Caco-2 (cell line): ENCODE measurements around the gene ATP1B2. TPM values are rescaled to one million over a fixed set of nuclear protein-coding genes. Genes with fewer than 3 reads are reported as not detected.

ENCODE experiments used
- BruUV-seq: library from RNA; stranded (reverse); fragments of 400-500 nt; replicated peaks from 2 replicates; lab custom pipeline; 2021; lab: Mats Ljungman, UMichigan
- CTCF ChIA-PET: fragments of 300-600 bp; sonication (Branson Sonifier 250); formaldehyde crosslinking; loops from one replicate; lab custom pipeline; 2022; ENCODE audit warnings: antibody characterized with exemption; lab: Charles Lee
- POLR2A ChIA-PET: fragments of 300-600 bp; sonication (Branson Sonifier 250); formaldehyde crosslinking; loops from one replicate; lab custom pipeline; 2022; ENCODE audit warnings: antibody characterized with exemption; lab: Charles Lee
- DNase-seq, 2 experiments: peaks; one replicate each; pipeline versions ENCODE4 v3.0.0 to v3.0.0-alpha.2; 2020 to 2022
- H3K27me3 ChIP-seq: replicated peaks from 2 replicates; pipeline ENCODE4 v1.6.0; 2011; ENCODE audit warnings: low read length; ENCODE audit not compliant: control insufficient read depth, insufficient read depth
- H3K36me3 ChIP-seq: 2 replicates; pipeline ENCODE4 v1.5.1; 2011; ENCODE audit warnings: low read length; ENCODE audit not compliant: control insufficient read depth, insufficient read depth
- H3K4me1 ChIP-seq: fragments of 250-450 bp; sonication (Bioruptor Pico); 2 replicates; pipeline ENCODE4 v1.5.1; 2020; ENCODE audit warnings: mild to moderate bottlenecking
- H3K4me3 ChIP-seq: 2 replicates; pipeline ENCODE4 v1.5.1; 2011; ENCODE audit warnings: low read depth, mild to moderate bottlenecking, control low read depth, low read length
- H3K9me3 ChIP-seq: fragments of 250-450 bp; sonication (Bioruptor Pico); 2 replicates; pipeline ENCODE4 v1.5.1; 2020; ENCODE audit warnings: mild to moderate bottlenecking, moderate library complexity
- H3K27ac Mint-ChIP-seq: one replicate; pipeline ENCODE4 v1.8.0; 2022; ENCODE audit warnings: mixed read lengths; ENCODE audit not compliant: unreplicated experiment
- H3K27me3 Mint-ChIP-seq: one replicate; pipeline ENCODE4 v1.8.0; 2022; ENCODE audit warnings: mixed read lengths; ENCODE audit not compliant: insufficient read depth, unreplicated experiment
- H3K36me3 Mint-ChIP-seq: one replicate; pipeline ENCODE4 v1.8.0; 2022; ENCODE audit warnings: mild to moderate bottlenecking, mixed read lengths; ENCODE audit not compliant: insufficient read depth, unreplicated experiment
- H3K4me1 Mint-ChIP-seq: one replicate; pipeline ENCODE4 v1.8.0; 2022; ENCODE audit warnings: low read depth, mixed read lengths; ENCODE audit not compliant: unreplicated experiment
- H3K4me3 Mint-ChIP-seq: one replicate; pipeline ENCODE4 v1.8.0; 2022; ENCODE audit warnings: mild to moderate bottlenecking, moderate library complexity, mixed read lengths; ENCODE audit not compliant: unreplicated experiment
- H3K9me3 Mint-ChIP-seq: one replicate; pipeline ENCODE4 v1.8.0; 2022; ENCODE audit warnings: mixed read lengths; ENCODE audit not compliant: unreplicated experiment
- intact Hi-C: fragments of 100-400 bp; cut with micrococcal nuclease; formaldehyde crosslinking; loops from one replicate; pipeline ENCODE4 v1.10.0; 2022; ENCODE audit not compliant: unreplicated experiment
- total RNA-seq: library from RNA; stranded (reverse); gene quantifications from 2 replicates; pipeline ENCODE4 v1.2.3, GENCODE V29; 2022
- TF ChIP-seq, protein P1 (sequence below), 2 experiments: fragments of 200-600 bp in 1 of 2; IDR thresholded peaks; 1 replicate in 1 of 2; 2 replicates in 1 of 2; pipeline versions ENCODE4 v1.5.1 to v1.8.0; 2011 to 2022; ENCODE audit warnings: antibody characterized with exemption in 1 of 2, control low read depth in 1 of 2, inconsistent platforms in 1 of 2, low read depth in 1 of 2, low read length in 1 of 2, mild to moderate bottlenecking in 1 of 2, moderate library complexity in 1 of 2; ENCODE audit not compliant: insufficient read depth in 1 of 2, severe bottlenecking in 1 of 2, unreplicated experiment in 1 of 2

ATP1B2 gene
- total RNA-seq, 1 experiment from 2014 or later = 0.11 TPM

DNA sequence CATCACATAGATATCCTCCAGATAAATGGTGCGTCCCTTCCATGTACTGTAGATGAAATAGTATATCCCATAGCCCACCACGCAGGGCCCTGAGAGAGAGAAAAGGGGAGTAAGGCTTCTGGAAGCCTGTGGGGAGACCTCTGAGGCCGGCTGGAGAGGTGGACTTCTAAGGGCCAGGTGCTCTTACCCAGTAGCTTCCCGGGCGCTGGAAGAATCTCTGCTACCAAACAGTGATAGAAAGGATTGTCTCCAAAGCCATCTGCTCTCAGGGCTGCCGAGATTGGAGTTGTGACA lies 23.8 kb upstream of the ATP1B2 start:
- ChIA-PET CTCF (interaction anchor here (0.6 to 2.0 kb wide), 4 partner anchors 12 to 89 kb away, joined by 3 to 9 read pairs (median 4); partner anchors contain the start of genes FXR2, MPDU1 and WRAP53), POLR2A (interaction anchor here (1.4 kb wide), 1 partner anchor 60 kb away, joined by 12 read pairs; the partner anchor contains the start of gene TP53)
- Mint-ChIP-seq H3K36me3 (no peaks in the 10 kb centered on the region), H3K4me3 (peak overlapping the region; percentile 77), H3K27ac (no peak overlapping the region), H3K9me3 (no peaks in the 10 kb centered on the region), H3K27me3 (no peaks in the 10 kb centered on the region), H3K4me1 (no peaks in the 10 kb centered on the region)
- Histone ChIP-seq H3K36me3 (no peaks in the 10 kb centered on the region), H3K4me1 (peaks cover 3% of the 10 kb centered on the region; the same call in 1 of the 2 replicates), H3K4me3 (peak overlapping the region; percentile 52), H3K27me3 (no peaks in the 10 kb centered on the region), H3K9me3 (no peaks in the 10 kb centered on the region)
- DNase-seq = no peak
- TF ChIP-seq, protein P1, sequence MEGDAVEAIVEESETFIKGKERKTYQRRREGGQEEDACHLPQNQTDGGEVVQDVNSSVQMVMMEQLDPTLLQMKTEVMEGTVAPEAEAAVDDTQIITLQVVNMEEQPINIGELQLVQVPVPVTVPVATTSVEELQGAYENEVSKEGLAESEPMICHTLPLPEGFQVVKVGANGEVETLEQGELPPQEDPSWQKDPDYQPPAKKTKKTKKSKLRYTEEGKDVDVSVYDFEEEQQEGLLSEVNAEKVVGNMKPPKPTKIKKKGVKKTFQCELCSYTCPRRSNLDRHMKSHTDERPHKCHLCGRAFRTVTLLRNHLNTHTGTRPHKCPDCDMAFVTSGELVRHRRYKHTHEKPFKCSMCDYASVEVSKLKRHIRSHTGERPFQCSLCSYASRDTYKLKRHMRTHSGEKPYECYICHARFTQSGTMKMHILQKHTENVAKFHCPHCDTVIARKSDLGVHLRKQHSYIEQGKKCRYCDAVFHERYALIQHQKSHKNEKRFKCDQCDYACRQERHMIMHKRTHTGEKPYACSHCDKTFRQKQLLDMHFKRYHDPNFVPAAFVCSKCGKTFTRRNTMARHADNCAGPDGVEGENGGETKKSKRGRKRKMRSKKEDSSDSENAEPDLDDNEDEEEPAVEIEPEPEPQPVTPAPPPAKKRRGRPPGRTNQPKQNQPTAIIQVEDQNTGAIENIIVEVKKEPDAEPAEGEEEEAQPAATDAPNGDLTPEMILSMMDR (IDR thresholded peaks at IDR 0.05; ENCODE audit: insufficient read depth in 1 of 2, low read depth in 1 of 2, low read length in 1 of 2, severe bottlenecking in 1 of 2, unreplicated experiment in 1 of 2) = no peak
- no TSS peak for BruUV-seq
- intact Hi-C loops = no loop called here

DNA sequence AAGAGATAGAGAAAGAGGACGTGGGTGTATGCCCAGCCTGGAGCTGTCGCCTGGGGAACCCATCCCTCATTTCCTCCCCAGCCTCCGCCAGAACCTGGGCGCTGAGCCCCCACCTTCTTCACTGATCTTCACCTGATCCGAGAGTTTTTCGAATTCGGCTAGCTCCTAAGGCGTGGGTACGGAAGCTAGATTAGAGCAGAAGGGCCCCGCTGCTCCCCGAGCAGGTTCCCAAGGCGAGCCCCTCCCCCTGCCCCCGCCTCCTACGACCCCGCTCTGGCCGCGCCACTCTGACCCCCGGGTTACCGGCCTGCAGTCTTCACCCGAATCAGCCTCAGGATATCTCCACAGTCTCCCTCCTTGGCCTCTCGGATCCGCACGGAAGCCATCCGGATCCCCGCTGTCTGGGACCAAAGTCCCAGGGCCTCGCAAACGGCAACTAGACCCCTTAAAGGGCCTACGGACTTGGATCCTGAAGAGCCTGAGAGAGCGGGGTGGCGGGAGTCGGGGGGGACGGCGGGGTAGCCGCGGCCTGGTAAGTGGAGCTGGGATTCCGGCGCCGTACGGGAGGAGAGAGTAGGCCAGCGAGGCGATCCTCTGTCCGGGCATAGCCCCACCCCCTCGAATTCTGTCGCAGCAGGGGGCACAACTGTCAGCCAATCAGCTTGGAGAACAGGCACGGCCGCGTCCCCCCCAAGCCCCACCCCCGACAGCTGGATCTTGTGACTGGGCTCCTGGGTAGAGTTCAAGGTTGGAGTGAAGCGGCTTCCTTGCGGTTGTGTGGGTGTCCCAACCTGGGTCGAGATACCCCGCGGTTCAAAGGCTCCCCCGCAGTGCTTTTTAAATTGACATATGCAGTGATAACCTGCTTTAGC lies 23.2 kb upstream of the ATP1B2 start, which contains the start of gene SAT2:
Gene SAT2 (minus strand): TSS at position 572 of the 872 bp plus-strand sequence. CDS start 186 bp downstream, at position 386.
- no peaks in the 10 kb centered on the region for H3K27me3 Mint-ChIP-seq
- no peaks in the 10 kb centered on the region for H3K36me3 Mint-ChIP-seq
- CTCF ChIA-PET = interaction anchor here (0.6 to 2.0 kb wide), 6 partner anchors 13 to 90 kb away, joined by 3 to 9 read pairs (median 4); partner anchors contain the start of genes FXR2, MPDU1, TP53 and WRAP53
- peak; percentile 82 to 88 for DNase-seq
- no peaks in the 10 kb centered on the region for H3K4me1 Mint-ChIP-seq
- no peaks in the 10 kb centered on the region for H3K9me3 Mint-ChIP-seq
- POLR2A ChIA-PET = interaction anchor here (0.6 to 1.4 kb wide), 5 partner anchors 12 to 60 kb away, joined by 3 to 12 read pairs (median 6); partner anchors contain the start of genes FXR2 and TP53
- BruUV-seq = no TSS peak
- Histone ChIP-seq H3K9me3 (no peaks in the 10 kb centered on the region), H3K4me1 (peaks cover 3% of the 10 kb centered on the region; the same call in 1 of the 2 replicates), H3K4me3 (peak within 1 kb of the TSS; percentile 52), H3K27me3 (no peaks in the 10 kb centered on the region), H3K36me3 (no peaks in the 10 kb centered on the region)
- TF ChIP-seq, protein P1 (IDR thresholded peaks at IDR 0.05; ENCODE audit: insufficient read depth in 1 of 2, low read depth in 1 of 2, low read length in 1 of 2, severe bottlenecking in 1 of 2, unreplicated experiment in 1 of 2) = no peak
- H3K27ac Mint-ChIP-seq = no peak within 1 kb of the TSS
- peak within 1 kb of the TSS; percentile 77 for H3K4me3 Mint-ChIP-seq
- intact Hi-C loops = no loop called here

DNA sequence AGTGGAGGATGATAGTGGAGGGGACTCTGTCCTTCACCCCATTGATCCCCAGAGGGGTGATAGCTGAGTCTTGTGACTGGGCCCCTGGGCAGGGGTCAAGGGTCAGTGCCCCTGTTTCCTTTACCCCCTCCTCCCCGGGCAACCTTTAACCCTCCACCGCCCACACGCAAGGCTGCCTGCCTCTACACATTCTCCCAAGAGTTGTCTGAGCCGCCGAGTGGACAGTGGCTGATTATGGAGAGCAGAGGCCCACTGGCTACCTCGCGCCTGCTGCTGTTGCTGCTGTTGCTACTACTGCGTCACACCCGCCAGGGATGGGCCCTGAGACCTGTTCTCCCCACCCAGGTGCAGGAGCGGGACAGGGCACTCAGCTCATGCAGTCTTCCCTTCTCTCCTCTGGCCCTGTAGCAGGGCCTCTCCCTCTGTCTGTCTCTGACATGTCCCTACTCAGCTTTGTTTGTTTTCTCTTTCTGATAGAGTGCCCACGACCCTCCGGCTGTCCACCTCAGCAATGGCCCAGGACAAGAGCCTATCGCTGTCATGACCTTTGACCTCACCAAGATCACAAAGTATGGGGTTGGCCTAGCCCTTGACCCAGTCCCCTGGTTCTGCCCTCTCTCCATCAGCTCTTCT lies 20.7 kb upstream of the ATP1B2 start, which contains the start of gene SHBG:
Gene SHBG (plus strand): TSS at position 197 of the 633 bp plus-strand sequence. CDS start 38 bp downstream, at position 235.
- no peaks in the 10 kb centered on the region for H3K9me3 ChIP-seq
- TF ChIP-seq, protein P1 (IDR thresholded peaks at IDR 0.05; ENCODE audit: insufficient read depth in 1 of 2, low read depth in 1 of 2, low read length in 1 of 2, severe bottlenecking in 1 of 2, unreplicated experiment in 1 of 2) = no peak
- intact Hi-C loops = no loop called here
- Mint-ChIP-seq H3K27ac (no peak within 1 kb of the TSS), H3K9me3 (no peaks in the 10 kb centered on the region), H3K27me3 (no peaks in the 10 kb centered on the region), H3K4me3 (no peak within 1 kb of the TSS), H3K36me3 (no peaks in the 10 kb centered on the region), H3K4me1 (no peaks in the 10 kb centered on the region)
- peaks cover 3% of the 10 kb centered on the region; the same call in 1 of the 2 replicates for H3K4me1 ChIP-seq
- no peak within 1 kb of the TSS for H3K4me3 ChIP-seq
- no peaks in the 10 kb centered on the region for H3K36me3 ChIP-seq
- no TSS peak for BruUV-seq
- H3K27me3 ChIP-seq = no peaks in the 10 kb centered on the region
- POLR2A ChIA-PET = no interaction called here
- no peak for DNase-seq
- CTCF ChIA-PET = no interaction called here
